A673 (cell line): ENCODE results near the gene LRRC4C. TPM values are rescaled to one million over a fixed set of nuclear protein-coding genes. Genes with fewer than 3 reads are reported as not detected.

Experiments used
- BruUV-seq: library from RNA; stranded (reverse); fragments of 400-500 nt; replicated peaks from 2 replicates; lab custom pipeline; 2021; lab: Mats Ljungman, UMichigan
- CTCF ChIA-PET: fragments of 300-600 bp; sonication (Branson Sonifier 250); formaldehyde crosslinking; loops from one replicate; lab custom pipeline; 2022; ENCODE audit warnings: antibody characterized with exemption; lab: Charles Lee
- POLR2A ChIA-PET: fragments of 300-600 bp; sonication (Branson Sonifier 250); formaldehyde crosslinking; loops from one replicate; lab custom pipeline; 2022; ENCODE audit warnings: antibody characterized with exemption; ENCODE audit not compliant: low non-redundant PET; lab: Charles Lee
- DNase-seq: peaks from one replicate; pipeline ENCODE4 v3.0.0-alpha.2; 2015; ENCODE audit warnings: low spot score
- H3K27ac ChIP-seq: fragments of 200-600 bp; sonication (generic); 2 replicates; pipeline ENCODE4 v1.5.1; 2016; ENCODE audit warnings: mixed run types, low read depth, mild to moderate bottlenecking, mixed read lengths, antibody characterized with exemption, low read length; ENCODE audit not compliant: poor library complexity, severe bottlenecking
- H3K27me3 ChIP-seq: fragments of 200-600 bp; sonication (generic); replicated peaks from 2 replicates; pipeline ENCODE4 v1.6.1; 2017; ENCODE audit warnings: mixed run types, low read depth, mild to moderate bottlenecking, mixed read lengths, antibody characterized with exemption, low read length; ENCODE audit not compliant: insufficient read depth, poor library complexity
- H3K36me3 ChIP-seq: fragments of 200-600 bp; sonication (generic); 2 replicates; pipeline ENCODE4 v1.6.1; 2016; ENCODE audit warnings: mixed run types, mild to moderate bottlenecking, mixed read lengths, antibody characterized with exemption, low read length; ENCODE audit not compliant: insufficient read depth, poor library complexity, severe bottlenecking
- H3K4me1 ChIP-seq: fragments of 200-600 bp; sonication (generic); 2 replicates; pipeline ENCODE4 v1.6.1; 2017; ENCODE audit warnings: mixed run types, mild to moderate bottlenecking, mixed read lengths, antibody characterized with exemption, low read length; ENCODE audit not compliant: insufficient read depth, poor library complexity, severe bottlenecking
- H3K4me3 ChIP-seq: fragments of 200-600 bp; sonication (generic); 2 replicates; pipeline ENCODE4 v1.5.1; 2016; ENCODE audit warnings: low read depth, mixed run types, mild to moderate bottlenecking, mixed read lengths, low read length; ENCODE audit not compliant: poor library complexity, severe bottlenecking
- H3K9me3 ChIP-seq: fragments of 200-600 bp; sonication (generic); 2 replicates; pipeline ENCODE4 v1.6.1; 2016; ENCODE audit warnings: mixed run types, low read depth, mild to moderate bottlenecking, mixed read lengths, antibody characterized with exemption, low read length; ENCODE audit not compliant: poor library complexity, severe bottlenecking
- CTCF ChIP-seq: fragments of 300-800, 200-600 bp; sonication (generic); conservative IDR thresholded peaks from 2 replicates; pipeline ENCODE4 v1.5.1; 2017; ENCODE audit warnings: low read depth, mild to moderate bottlenecking, antibody characterized with exemption, low read length, moderate library complexity, mixed read lengths
- EZH2 ChIP-seq: fragments of 200-600 bp; sonication (generic); IDR thresholded peaks from 2 replicates; pipeline ENCODE4 v1.6.1; 2017; ENCODE audit warnings: borderline replicate concordance, low read depth, mild to moderate bottlenecking, mixed read lengths, antibody characterized with exemption, low read length; ENCODE audit not compliant: poor library complexity, severe bottlenecking
- intact Hi-C: fragments of 100-400 bp; cut with micrococcal nuclease; formaldehyde crosslinking; loops from one replicate; pipeline ENCODE4 v1.10.0; 2022; ENCODE audit not compliant: unreplicated experiment
- total RNA-seq: library from RNA; stranded (reverse); gene quantifications from 2 replicates; pipeline ENCODE4 v1.2.3, GENCODE V29; 2021

LRRC4C gene
- total RNA-seq, 1 experiment from 2014 or later = 38.3 TPM

GRCh38 chr11:40228662-40229061, 1230.8 kb downstream of the LRRC4C start:
- TF ChIP-seq EZH2 = no peak
- no peak for TF ChIP-seq CTCF
- H3K4me1 ChIP-seq = peaks cover 16% of the 10 kb centered on the region

GRCh38 chr11:40227730-40228129, 1231.7 kb downstream of the LRRC4C start:
- peaks cover 16% of the 10 kb centered on the region for H3K4me1 ChIP-seq
- H3K27me3 ChIP-seq = no peaks in the 10 kb centered on the region
- no TSS peak for BruUV-seq
- no peaks in the 10 kb centered on the region for H3K9me3 ChIP-seq
- POLR2A ChIA-PET = interaction anchor here (0.6 kb wide), 1 partner anchor 8 kb away, joined by 7 read pairs; no protein-coding TSS in a partner anchor
- no peak for DNase-seq
- TF ChIP-seq EZH2 (no peak), CTCF (no peak)
- intact Hi-C loops = no loop called here
- CTCF ChIA-PET = no interaction called here
- H3K36me3 ChIP-seq = no peaks in the 10 kb centered on the region
- H3K27ac ChIP-seq = no peak overlapping the region
- H3K4me3 ChIP-seq = no peak overlapping the region

More at GRCh38 chr11:40228662-40229061, 1230.8 kb downstream of the LRRC4C start:
- no TSS peak for BruUV-seq
- Histone ChIP-seq H3K27ac (no peak overlapping the region), H3K36me3 (no peaks in the 10 kb centered on the region), H3K4me3 (no peak overlapping the region), H3K9me3 (no peaks in the 10 kb centered on the region), H3K27me3 (no peaks in the 10 kb centered on the region)
- ChIA-PET POLR2A (no interaction called here), CTCF (no interaction called here)
- DNase-seq = no peak
- intact Hi-C loops = no loop called here

GRCh38 chr11:40226654-40227053, 1232.8 kb downstream of the LRRC4C start:
- DNase-seq = no peak
- ChIA-PET CTCF (no interaction called here), POLR2A (no interaction called here)
- TF ChIP-seq EZH2 = no peak
- no peak for TF ChIP-seq CTCF
- intact Hi-C loops = no loop called here
- Histone ChIP-seq H3K27me3 (no peaks in the 10 kb centered on the region), H3K4me1 (peaks cover 16% of the 10 kb centered on the region), H3K9me3 (no peaks in the 10 kb centered on the region), H3K36me3 (no peaks in the 10 kb centered on the region), H3K4me3 (no peak overlapping the region), H3K27ac (no peak overlapping the region)
- no TSS peak for BruUV-seq
